Neutrophil (primary cell): Measurements from ENCODE around the gene SMIM29.

Experiments used
- H3K27ac ChIP-seq: fragments of 200-600 bp; sonication (generic); 2 replicates; pipeline ENCODE4 v1.5.1; 2016; ENCODE audit warnings: mild to moderate bottlenecking, moderate library complexity
- H3K27me3 ChIP-seq: fragments of 200-600 bp; sonication (generic); 2 replicates; pipeline ENCODE4 v1.6.0; 2016; ENCODE audit warnings: mild to moderate bottlenecking
- H3K36me3 ChIP-seq: fragments of 200-600 bp; sonication (generic); 2 replicates; pipeline ENCODE4 v1.5.1; 2017
- H3K4me1 ChIP-seq, 2 experiments: fragments of 200-600 bp in 1 of 2; sonication (generic) in 1 of 2; 1 replicate in 1 of 2; 2 replicates in 1 of 2; pipeline versions ENCODE4 v1.5.1 to v1.6.1; 2013 to 2016; ENCODE audit warnings: low read depth in 1 of 2, low read length in 1 of 2, mild to moderate bottlenecking in 1 of 2, moderate library complexity in 1 of 2; ENCODE audit not compliant: control insufficient read depth in 1 of 2, insufficient read depth in 1 of 2
- H3K4me3 ChIP-seq, 2 experiments: fragments of 200-600 bp in 1 of 2; sonication (generic) in 1 of 2; 1 replicate in 1 of 2; 2 replicates in 1 of 2; pipeline ENCODE4 v1.5.1; 2013 to 2016; ENCODE audit warnings: low read depth in 1 of 2, low read length in 1 of 2, mild to moderate bottlenecking in 1 of 2, moderate library complexity in 1 of 2
- H3K9me3 ChIP-seq: fragments of 200-600 bp; sonication (generic); 2 replicates; pipeline ENCODE4 v1.5.1; 2016
- TF ChIP-seq, protein P1 (sequence below): fragments of 200-600 bp; sonication (generic); IDR thresholded peaks from 2 replicates; pipeline ENCODE4 v1.5.1; 2016; ENCODE audit warnings: antibody characterized with exemption

SMIM29 gene

DNA sequence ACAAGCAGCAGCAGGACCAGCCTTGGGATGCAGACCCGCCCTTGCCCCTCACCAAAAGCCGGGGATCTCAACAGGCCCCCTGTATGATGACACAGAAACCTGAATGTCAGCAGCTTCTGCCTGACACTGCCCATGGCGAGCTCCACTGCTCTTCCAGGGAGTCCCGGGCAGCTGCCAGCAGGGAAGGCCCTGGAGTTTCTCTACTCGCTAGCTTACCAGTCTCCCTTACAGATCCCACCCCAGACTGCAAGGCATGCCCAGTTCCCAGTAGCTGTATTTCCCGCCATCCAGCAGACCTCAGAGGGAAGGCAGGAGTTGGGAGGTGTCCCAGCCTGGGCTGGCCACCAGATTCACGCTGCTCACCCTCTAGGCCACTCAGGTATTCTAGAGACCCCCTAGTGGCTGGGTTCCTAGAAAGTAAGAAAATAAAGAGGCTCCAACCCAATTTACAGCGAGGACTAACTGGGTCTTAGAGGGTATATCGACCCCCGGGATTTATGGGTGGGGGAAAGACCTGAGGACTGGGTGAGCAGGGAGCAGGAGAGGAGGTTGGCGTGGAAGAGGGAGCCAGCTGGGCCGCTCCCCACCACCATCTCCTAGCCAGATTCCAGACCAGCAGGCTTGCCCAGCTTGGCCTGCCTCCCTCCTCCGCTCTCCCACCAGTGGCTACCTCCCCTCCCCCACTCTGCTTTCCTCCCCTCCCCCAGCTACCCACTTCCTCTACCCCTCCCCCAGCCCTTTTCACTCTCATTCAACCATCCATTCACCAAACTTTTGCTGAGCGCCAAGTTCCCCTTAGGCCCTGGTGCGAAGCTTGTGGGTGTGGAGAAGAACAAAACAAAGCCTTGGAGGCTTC is 21.8 kb downstream of the SMIM29 start:
- H3K36me3 ChIP-seq: no peaks in the 10 kb centered on the region
- H3K27me3 ChIP-seq: no peaks in the 10 kb centered on the region
- no peak overlapping the region for H3K4me3 ChIP-seq
- TF ChIP-seq, protein P1, sequence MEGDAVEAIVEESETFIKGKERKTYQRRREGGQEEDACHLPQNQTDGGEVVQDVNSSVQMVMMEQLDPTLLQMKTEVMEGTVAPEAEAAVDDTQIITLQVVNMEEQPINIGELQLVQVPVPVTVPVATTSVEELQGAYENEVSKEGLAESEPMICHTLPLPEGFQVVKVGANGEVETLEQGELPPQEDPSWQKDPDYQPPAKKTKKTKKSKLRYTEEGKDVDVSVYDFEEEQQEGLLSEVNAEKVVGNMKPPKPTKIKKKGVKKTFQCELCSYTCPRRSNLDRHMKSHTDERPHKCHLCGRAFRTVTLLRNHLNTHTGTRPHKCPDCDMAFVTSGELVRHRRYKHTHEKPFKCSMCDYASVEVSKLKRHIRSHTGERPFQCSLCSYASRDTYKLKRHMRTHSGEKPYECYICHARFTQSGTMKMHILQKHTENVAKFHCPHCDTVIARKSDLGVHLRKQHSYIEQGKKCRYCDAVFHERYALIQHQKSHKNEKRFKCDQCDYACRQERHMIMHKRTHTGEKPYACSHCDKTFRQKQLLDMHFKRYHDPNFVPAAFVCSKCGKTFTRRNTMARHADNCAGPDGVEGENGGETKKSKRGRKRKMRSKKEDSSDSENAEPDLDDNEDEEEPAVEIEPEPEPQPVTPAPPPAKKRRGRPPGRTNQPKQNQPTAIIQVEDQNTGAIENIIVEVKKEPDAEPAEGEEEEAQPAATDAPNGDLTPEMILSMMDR: no peak
- H3K9me3 ChIP-seq: no peaks in the 10 kb centered on the region
- H3K27ac ChIP-seq: peak overlapping the region; percentile 5
- peaks cover 11 to 25% of the 10 kb centered on the region in 2 experiments for H3K4me1 ChIP-seq

DNA sequence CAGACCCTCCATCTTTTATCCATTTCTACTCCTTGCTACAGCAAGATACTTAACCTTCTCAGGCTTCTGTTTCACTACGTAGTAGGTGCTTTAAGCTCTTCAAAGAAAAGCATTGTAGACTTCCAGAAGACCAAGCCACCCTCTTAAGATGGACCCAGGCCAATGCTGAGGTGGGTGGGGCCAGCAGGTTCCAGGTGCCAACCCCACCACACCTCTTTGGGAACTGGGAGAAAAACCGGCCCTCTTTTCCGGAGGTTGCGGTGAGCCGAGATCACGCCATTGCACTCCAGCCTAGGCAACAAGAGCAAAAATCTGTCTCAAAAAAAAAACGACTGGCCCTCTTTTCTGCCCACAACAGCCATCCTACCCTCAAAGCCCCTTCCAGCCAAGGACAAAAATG is 22.7 kb downstream of the SMIM29 start:
- H3K9me3 ChIP-seq: no peaks in the 10 kb centered on the region
- H3K4me1 ChIP-seq: peaks cover 11 to 23% of the 10 kb centered on the region in 2 experiments
- TF ChIP-seq, protein P1: no peak
- no peaks in the 10 kb centered on the region for H3K36me3 ChIP-seq
- no peaks in the 10 kb centered on the region for H3K27me3 ChIP-seq
- no peak overlapping the region for H3K4me3 ChIP-seq
- H3K27ac ChIP-seq: no peak overlapping the region

DNA sequence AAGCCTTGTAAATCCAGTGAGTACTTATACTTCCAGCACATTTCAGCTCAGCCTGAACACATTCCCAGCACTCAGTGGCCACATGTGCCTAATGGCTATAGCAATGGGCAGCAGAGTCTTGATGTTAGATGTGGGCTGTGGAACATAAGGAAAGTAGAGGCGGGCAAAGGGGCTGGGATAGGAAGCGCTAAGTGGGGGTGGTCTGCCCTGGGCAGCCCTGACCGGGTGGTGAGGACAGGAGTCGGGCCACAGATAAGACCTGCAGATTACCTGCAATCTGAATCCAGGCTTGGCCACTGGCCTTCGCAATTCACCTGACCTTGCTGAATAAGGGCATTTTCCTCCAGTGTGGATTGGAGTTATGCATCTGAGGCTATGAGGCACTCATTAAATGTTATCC is 23.3 kb downstream of the SMIM29 start:
- TF ChIP-seq, protein P1: no peak
- H3K27ac ChIP-seq: no peak overlapping the region
- no peaks in the 10 kb centered on the region for H3K36me3 ChIP-seq
- H3K9me3 ChIP-seq: no peaks in the 10 kb centered on the region
- H3K4me1 ChIP-seq: peaks cover 11 to 21% of the 10 kb centered on the region in 2 experiments
- no peak overlapping the region for H3K4me3 ChIP-seq
- H3K27me3 ChIP-seq: no peaks in the 10 kb centered on the region

DNA sequence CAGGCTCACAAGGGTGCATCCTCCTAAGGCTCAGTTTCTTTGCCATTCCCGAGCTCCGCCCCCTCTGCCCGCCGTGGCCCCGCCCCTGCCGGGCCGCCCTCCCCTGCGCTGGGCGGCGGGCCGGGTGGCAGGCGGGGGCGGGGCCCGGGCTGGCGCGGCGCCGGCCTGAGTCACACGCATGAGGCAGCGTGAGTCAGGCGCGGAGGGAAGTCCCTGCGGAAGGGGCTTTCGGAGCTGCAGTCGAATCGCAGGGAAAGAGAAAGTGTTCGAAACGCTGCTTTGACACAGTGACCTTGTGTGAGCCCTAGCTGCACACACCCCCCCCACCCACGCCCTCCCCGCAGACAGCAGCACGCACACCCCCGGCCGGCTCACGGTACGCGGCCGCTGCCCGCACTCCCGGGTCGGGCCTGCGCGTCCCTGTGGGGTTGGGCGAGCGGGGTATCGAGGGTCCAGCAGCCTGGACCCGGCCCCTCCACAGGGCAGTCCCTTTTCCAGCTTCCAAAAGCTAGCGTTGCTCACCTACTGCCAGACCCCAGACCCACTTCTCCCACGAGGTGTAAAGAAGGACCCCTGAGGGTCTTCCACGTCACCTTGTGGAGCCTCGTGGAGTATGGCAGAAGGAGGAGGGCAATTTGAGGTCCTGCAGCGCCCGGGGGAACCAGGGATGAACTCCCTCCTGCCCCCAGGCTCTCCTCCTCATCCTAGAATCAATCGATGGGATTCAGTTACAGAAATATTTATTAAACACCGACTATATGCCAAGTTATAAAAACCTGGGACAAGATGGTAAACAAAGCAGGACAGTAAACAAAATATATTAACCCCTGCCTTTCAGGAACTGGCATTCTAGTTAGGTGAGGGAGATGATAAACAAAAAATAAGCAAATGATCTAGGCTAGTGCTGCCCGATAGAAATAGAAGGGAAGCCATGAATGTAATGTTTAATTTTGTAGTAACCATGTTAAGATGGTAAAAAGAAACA is 24.6 kb downstream of the SMIM29 start:
- H3K27me3 ChIP-seq: no peaks in the 10 kb centered on the region
- H3K4me3 ChIP-seq: peak overlapping the region; percentile 63 to 78
- H3K4me1 ChIP-seq: peaks cover 11 to 21% of the 10 kb centered on the region in 2 experiments
- H3K36me3 ChIP-seq: no peaks in the 10 kb centered on the region
- H3K9me3 ChIP-seq: no peaks in the 10 kb centered on the region
- TF ChIP-seq, protein P1: peak; percentile 16
- H3K27ac ChIP-seq: peak overlapping the region; percentile 96

DNA sequence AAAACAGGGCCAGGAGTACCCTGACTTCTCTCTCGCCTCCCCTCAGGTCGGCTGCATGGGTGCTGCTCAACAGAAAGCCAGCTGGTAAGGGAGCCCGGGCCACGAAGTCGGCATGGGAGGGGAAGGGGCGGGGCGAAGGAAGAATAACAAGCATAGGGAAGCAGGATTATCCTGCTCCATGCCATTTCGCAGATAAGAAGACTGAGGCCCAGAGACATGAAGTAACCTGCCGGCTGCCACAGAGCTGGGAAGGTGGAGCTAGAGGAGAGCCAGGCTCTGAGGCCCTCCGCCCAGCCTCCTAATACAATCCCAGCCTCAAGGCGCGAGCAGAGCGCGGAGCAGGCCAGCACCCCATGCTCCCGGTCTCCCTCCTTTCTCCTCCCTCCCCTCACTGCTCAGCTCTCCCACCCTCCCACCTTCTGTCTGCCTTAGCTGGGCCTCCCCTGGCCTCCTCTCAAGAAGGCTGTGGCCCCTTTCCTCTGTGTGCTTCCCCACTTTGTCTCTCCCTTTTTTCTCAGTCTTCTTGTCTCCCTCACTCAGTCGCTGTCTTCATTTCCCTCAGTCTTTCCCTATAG is 25.3 kb downstream of the SMIM29 start:
- H3K27ac ChIP-seq: peak overlapping the region; percentile 96
- H3K36me3 ChIP-seq: no peaks in the 10 kb centered on the region
- no peaks in the 10 kb centered on the region for H3K9me3 ChIP-seq
- H3K4me3 ChIP-seq: no peak overlapping the region
- peaks cover 11 to 21% of the 10 kb centered on the region in 2 experiments for H3K4me1 ChIP-seq
- no peaks in the 10 kb centered on the region for H3K27me3 ChIP-seq
- TF ChIP-seq, protein P1: no peak
